Fibroblast of skin of abdomen (primary cell): Measurements from ENCODE around the gene FIBCD1.

Experiments
- DNase-seq: peaks from one replicate; pipeline ENCODE4 v3.0.0-alpha.2; 2013

The FIBCD1 gene

GRCh38 chr9:130905902-130906734 lies 32.9 kb downstream of the FIBCD1 start:
- DNase-seq, result no peak

- no peak for DNase-seq
Measured at GRCh38 chr9:130905125-130905901, 33.7 kb downstream of the FIBCD1 start.

GRCh38 chr9:130904070-130905044 lies 34.7 kb downstream of the FIBCD1 start:
- no peak for DNase-seq

- no peak for DNase-seq
Measured at GRCh38 chr9:130903194-130904069, 35.6 kb downstream of the FIBCD1 start.

- DNase-seq, result no peak
Measured at GRCh38 chr9:130902204-130903185, 36.6 kb downstream of the FIBCD1 start.

- DNase-seq, result no peak
Measured at GRCh38 chr9:130901498-130902203, 37.4 kb downstream of the FIBCD1 start.

- no peak for DNase-seq
Measured at GRCh38 chr9:130900701-130901497, 38.1 kb downstream of the FIBCD1 start.

GRCh38 chr9:130899051-130899748 lies 39.8 kb downstream of the FIBCD1 start:
- DNase-seq, result no peak

- DNase-seq, result no peak
Measured at GRCh38 chr9:130898552-130898852, 40.5 kb downstream of the FIBCD1 start.

- no peak for DNase-seq
Measured at GRCh38 chr9:130897848-130898551, 41.0 kb downstream of the FIBCD1 start.

GRCh38 chr9:130897105-130897751 lies 41.8 kb downstream of the FIBCD1 start:
- DNase-seq, result no peak

- DNase-seq, result no peak
Measured at GRCh38 chr9:130896233-130897014, 42.6 kb downstream of the FIBCD1 start, which contains the start of gene QRFP. TSS of gene QRFP (minus strand) at chr9:130896812. CDS start at chr9:130893838, 2,974 bp downstream.

GRCh38 chr9:130895481-130896232 lies 43.4 kb downstream of the FIBCD1 start:
- DNase-seq, result no peak

GRCh38 chr9:130895038-130895437 lies 44.0 kb downstream of the FIBCD1 start:
- no peak for DNase-seq

- no peak for DNase-seq
Measured at GRCh38 chr9:130894546-130894945, 44.5 kb downstream of the FIBCD1 start.
